Fibroblast of lung (primary cell): ENCODE results near the gene ELAVL2. TPM values are rescaled to one million over a fixed set of nuclear protein-coding genes. Genes with fewer than 3 reads are reported as not detected.

Source experiments
- DNase-seq, 2 donors: peaks; one replicate each; pipeline versions ENCODE4 v3.0.0 to v3.0.0-alpha.2; 2010; ENCODE audit warnings: low read depth in 2 of 2
- H2AFZ ChIP-seq: 2 replicates; pipeline ENCODE4 v1.5.1; 2012; ENCODE audit warnings: low read length, control low read depth, inconsistent platforms
- H3K27ac ChIP-seq: 2 replicates; pipeline ENCODE4 v1.5.1; 2011; ENCODE audit warnings: low read length, control low read depth; ENCODE audit not compliant: insufficient read depth
- H3K27me3 ChIP-seq: 2 replicates; pipeline ENCODE4 v1.5.1; 2011; ENCODE audit warnings: mild to moderate bottlenecking, low read length; ENCODE audit not compliant: control insufficient read depth, insufficient read depth
- H3K36me3 ChIP-seq: 2 replicates; pipeline ENCODE4 v1.5.1; 2011; ENCODE audit warnings: low read length; ENCODE audit not compliant: control insufficient read depth, insufficient read depth
- H3K4me1 ChIP-seq: 2 replicates; pipeline ENCODE4 v1.5.1; 2011; ENCODE audit warnings: low read length; ENCODE audit not compliant: control insufficient read depth, insufficient read depth; ENCODE audit errors: extremely low read depth
- H3K4me2 ChIP-seq: 2 replicates; pipeline ENCODE4 v1.5.1; 2011; ENCODE audit warnings: low read length, control low read depth; ENCODE audit not compliant: insufficient read depth; ENCODE audit errors: extremely low read depth
- H3K4me3 ChIP-seq, 4 experiments: fragments of 200-600 bp in 1 of 4; sonication (generic) in 1 of 4; replicated peaks in 1 of 4; 2 replicates each; pipeline ENCODE4 v1.5.1; 2011 to 2016; ENCODE audit warnings: low read length in 4 of 4, low read depth in 3 of 4, mild to moderate bottlenecking in 3 of 4, control low read depth in 2 of 4, inconsistent platforms in 1 of 4, mixed read lengths in 1 of 4; ENCODE audit not compliant: insufficient read depth in 1 of 4; ENCODE audit errors: control extremely low read depth in 1 of 4
- H3K79me2 ChIP-seq: 2 replicates; pipeline ENCODE4 v1.5.1; 2012; ENCODE audit warnings: mild to moderate bottlenecking, low read length, inconsistent platforms; ENCODE audit not compliant: control insufficient read depth, insufficient read depth
- H3K9ac ChIP-seq: 2 replicates; pipeline ENCODE4 v1.5.1; 2011; ENCODE audit warnings: mild to moderate bottlenecking, low read length, control low read depth; ENCODE audit not compliant: insufficient read depth
- H3K9me3 ChIP-seq: 2 replicates; pipeline ENCODE4 v1.5.1; 2012; ENCODE audit warnings: low read depth, low read length; ENCODE audit not compliant: control insufficient read depth, insufficient read depth
- H4K20me1 ChIP-seq: 2 replicates; pipeline ENCODE4 v1.5.1; 2011; ENCODE audit warnings: low read length; ENCODE audit not compliant: control insufficient read depth, insufficient read depth; ENCODE audit errors: extremely low read depth
- EZH2 ChIP-seq: IDR thresholded peaks from 2 replicates; pipeline ENCODE4 v1.5.1; 2012; ENCODE audit warnings: low read length, control low read depth, mild to moderate bottlenecking; ENCODE audit errors: missing control alignments
- polyA plus RNA-seq, 2 donors: library from polyadenylated mRNA; depleted of rRNA in 1 of 2; stranded (reverse) in 1 of 2; unstranded in 1 of 2; fragments of >200 nt; gene quantifications; 2 replicates each; pipeline ENCODE4 v1.2.1, GENCODE V29; 2011 to 2012; ENCODE audit warnings: missing spikeins in 1 of 2
- total RNA-seq: library from RNA; depleted of rRNA; stranded (reverse); fragments of >200 nt; gene quantifications from 2 replicates; pipeline ENCODE4 v1.2.1, GENCODE V29; 2014
- TF ChIP-seq, protein P1 (sequence below), 2 donors: IDR thresholded peaks in 1 of 2; conservative IDR thresholded peaks in 1 of 2; 1 replicate in 1 of 2; 2 replicates in 1 of 2; pipeline ENCODE4 v1.5.1; 2011 to 2012; ENCODE audit warnings: low read length in 2 of 2, control low read depth in 1 of 2, inconsistent platforms in 1 of 2, low read depth in 1 of 2, mild to moderate bottlenecking in 1 of 2

The ELAVL2 gene
- total and polyA plus RNA-seq, 2 donors (not counting 1 experiment from before 2014, with no cell fraction given), result under 0.01 to 0.03 TPM

DNA sequence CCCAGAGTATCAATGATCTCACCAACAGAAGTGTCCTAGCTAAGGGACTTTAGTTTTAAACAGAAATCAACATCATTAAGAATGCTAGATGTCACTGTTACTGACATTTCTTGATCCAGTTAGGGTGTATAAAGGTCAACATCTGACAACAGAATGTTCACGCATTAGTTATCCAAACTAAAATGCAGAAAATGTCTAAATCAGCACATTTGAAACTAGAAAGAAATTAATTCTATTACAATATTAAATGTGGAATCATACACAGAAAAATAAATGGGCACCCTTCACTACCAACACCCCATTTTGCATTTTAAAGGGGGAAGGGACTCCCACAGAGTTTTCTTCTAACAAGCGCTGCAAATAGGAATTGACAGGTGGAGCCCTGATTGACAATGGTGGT, 24.5 kb downstream of the ELAVL2 start:
- Histone ChIP-seq H3K9me3 (no peaks in the 10 kb centered on the region), H3K79me2 (no peaks in the 10 kb centered on the region), H3K4me2 (no peak overlapping the region), H3K36me3 (no peaks in the 10 kb centered on the region), H4K20me1 (no peaks in the 10 kb centered on the region), H3K27me3 (no peaks in the 10 kb centered on the region), H3K27ac (no peak overlapping the region), H3K9ac (no peak overlapping the region), H3K4me3 (no peak overlapping the region), H2AFZ (no peak overlapping the region), H3K4me1 (no peaks in the 10 kb centered on the region)
- no peak for DNase-seq
- no peak for TF ChIP-seq EZH2
- TF ChIP-seq, protein P1, sequence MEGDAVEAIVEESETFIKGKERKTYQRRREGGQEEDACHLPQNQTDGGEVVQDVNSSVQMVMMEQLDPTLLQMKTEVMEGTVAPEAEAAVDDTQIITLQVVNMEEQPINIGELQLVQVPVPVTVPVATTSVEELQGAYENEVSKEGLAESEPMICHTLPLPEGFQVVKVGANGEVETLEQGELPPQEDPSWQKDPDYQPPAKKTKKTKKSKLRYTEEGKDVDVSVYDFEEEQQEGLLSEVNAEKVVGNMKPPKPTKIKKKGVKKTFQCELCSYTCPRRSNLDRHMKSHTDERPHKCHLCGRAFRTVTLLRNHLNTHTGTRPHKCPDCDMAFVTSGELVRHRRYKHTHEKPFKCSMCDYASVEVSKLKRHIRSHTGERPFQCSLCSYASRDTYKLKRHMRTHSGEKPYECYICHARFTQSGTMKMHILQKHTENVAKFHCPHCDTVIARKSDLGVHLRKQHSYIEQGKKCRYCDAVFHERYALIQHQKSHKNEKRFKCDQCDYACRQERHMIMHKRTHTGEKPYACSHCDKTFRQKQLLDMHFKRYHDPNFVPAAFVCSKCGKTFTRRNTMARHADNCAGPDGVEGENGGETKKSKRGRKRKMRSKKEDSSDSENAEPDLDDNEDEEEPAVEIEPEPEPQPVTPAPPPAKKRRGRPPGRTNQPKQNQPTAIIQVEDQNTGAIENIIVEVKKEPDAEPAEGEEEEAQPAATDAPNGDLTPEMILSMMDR (conservative IDR thresholded peaks at IDR 0.05 in 1 of 2, IDR thresholded peaks at IDR 0.05 in 1 of 2; ENCODE audit: low read depth in 1 of 2, low read length in 2 of 2), result no peak

- H3K36me3 ChIP-seq, result no peaks in the 10 kb centered on the region
- H3K4me3 ChIP-seq, result no peak overlapping the region
- H2AFZ ChIP-seq, result no peak overlapping the region
- H3K79me2 ChIP-seq, result no peaks in the 10 kb centered on the region
- no peaks in the 10 kb centered on the region for H3K9me3 ChIP-seq
- no peaks in the 10 kb centered on the region for H3K27me3 ChIP-seq
- H3K4me1 ChIP-seq, result no peaks in the 10 kb centered on the region
- no peak overlapping the region for H3K9ac ChIP-seq
- no peak for TF ChIP-seq EZH2
- TF ChIP-seq, protein P1 (conservative IDR thresholded peaks at IDR 0.05 in 1 of 2, IDR thresholded peaks at IDR 0.05 in 1 of 2; ENCODE audit: low read depth in 1 of 2, low read length in 2 of 2), result no peak
- H3K4me2 ChIP-seq, result no peak overlapping the region
- H4K20me1 ChIP-seq, result no peaks in the 10 kb centered on the region
- DNase-seq, result no peak
- no peak overlapping the region for H3K27ac ChIP-seq
Observed at GRCh38 chr9:23799521-23799920, 26.5 kb downstream of the ELAVL2 start.

GRCh38 chr9:23798325-23798724, 27.7 kb downstream of the ELAVL2 start:
- no peaks in the 10 kb centered on the region for H4K20me1 ChIP-seq
- H3K4me2 ChIP-seq, result no peak overlapping the region
- no peak overlapping the region for H2AFZ ChIP-seq
- H3K79me2 ChIP-seq, result no peaks in the 10 kb centered on the region
- DNase-seq, result no peak
- H3K4me1 ChIP-seq, result no peaks in the 10 kb centered on the region
- no peak for TF ChIP-seq EZH2
- TF ChIP-seq, protein P1 (conservative IDR thresholded peaks at IDR 0.05 in 1 of 2, IDR thresholded peaks at IDR 0.05 in 1 of 2; ENCODE audit: low read depth in 1 of 2, low read length in 2 of 2), result no peak
- no peaks in the 10 kb centered on the region for H3K9me3 ChIP-seq
- H3K4me3 ChIP-seq, result no peak overlapping the region
- no peaks in the 10 kb centered on the region for H3K27me3 ChIP-seq
- H3K36me3 ChIP-seq, result no peaks in the 10 kb centered on the region
- H3K9ac ChIP-seq, result no peak overlapping the region
- no peak overlapping the region for H3K27ac ChIP-seq
